ENCODE results near the gene ZNF787. TPM values are rescaled to one million over a fixed set of nuclear protein-coding genes. Genes with fewer than 3 reads are reported as not detected.

Gene ZNF787
- total RNA-seq, result 31.8 and 32.7 TPM in 2 replicates
- 11.6 and 16.4 TPM in 2 replicates for polyA plus RNA-seq
- 4.7 and 9.5 TPM in 2 replicates for polyA plus RNA-seq (2011; cell fraction: cytosol; rRNA removed)
- polyA plus RNA-seq (2011; cell fraction: nucleus; rRNA removed), result 7.2 and 9.8 TPM in 2 replicates
- 9.6 and 17.3 TPM in 2 replicates for polyA plus RNA-seq (2012)
- polyA minus RNA-seq, result 7.9 and 13.2 TPM in 2 replicates
- polyA minus RNA-seq (2011; cell fraction: cytosol; rRNA and poly(A)+ RNA removed), result 35.7 TPM
- 8.2 and 15.4 TPM in 2 replicates for polyA minus RNA-seq (2011; cell fraction: nucleus; rRNA and poly(A)+ RNA removed)
- percentile 67 among the genes with signal in this experiment for Bru-seq, nascent RNA
- percentile 77 among the genes with signal in this experiment for BruChase-seq, experiment 1, labeled RNA remaining after a 6-hour chase
- percentile 70 among the genes with signal in this experiment for BruChase-seq, experiment 2, labeled RNA remaining after a 2-hour chase
- long read RNA-seq, transcript ZNF787-203 (3 exons, 1,925 nt), result major isoform, 8 of 16 reads
- long read RNA-seq, partial matches to known transcripts, result 0 of 16 reads
- long read RNA-seq, other reads (novel, unspliced or antisense), result 6 of 16 reads

- Histone ChIP-seq H3K9ac (replicated peaks; ENCODE audit: extremely low read depth, insufficient read depth, low read length) (peak within 1 kb of the TSS; percentile 87), H3K27me3 (ENCODE audit: control insufficient read depth in 2 of 2, insufficient read depth in 2 of 2, low read length in 2 of 2) (no peaks in the 10 kb centered on the region), H4K20me1 (replicated peaks; ENCODE audit: control insufficient read depth, extremely low read depth, insufficient read depth, low read length) (no peaks in the 10 kb centered on the region), H3K4me3 (replicated peaks in 1 of 3; ENCODE audit: insufficient read depth in 1 of 3, low read depth in 1 of 3, low read length in 3 of 3) (peak within 1 kb of the TSS; percentile 39 to 60 (median 50)), H2AFZ (ENCODE audit: low read depth, low read length) (peak within 1 kb of the TSS; percentile 97), H3K9me3 (replicated peaks; ENCODE audit: control insufficient read depth, insufficient read depth, low read length) (no peaks in the 10 kb centered on the region), H3K79me2 (ENCODE audit: control insufficient read depth, insufficient read depth, low read length) (peaks cover 36% of the 10 kb centered on the region), H3K4me2 (ENCODE audit: insufficient read depth, low read length) (peak within 1 kb of the TSS; percentile 88), H3K4me1 (ENCODE audit: control insufficient read depth, extremely low read depth, insufficient read depth, low read length) (peaks cover 18% of the 10 kb centered on the region), H3K9me1 (replicated peaks; ENCODE audit: control insufficient read depth, extremely low read depth, insufficient read depth, low read length) (no peaks in the 10 kb centered on the region), H3K27ac (ENCODE audit: insufficient read depth, low read depth, low read length) (peak within 1 kb of the TSS; percentile 84), H3K36me3 (ENCODE audit: control insufficient read depth in 2 of 2, extremely low read depth in 1 of 2, insufficient read depth in 2 of 2, low read length in 2 of 2) (no peaks in the 10 kb centered on the region)
- DNase-seq (ENCODE audit: low read depth, low spot score) (peak; percentile 97), FAIRE-seq (peak; percentile 97)
- intact Hi-C loops (cut with micrococcal nuclease), result loop anchor here (1.0 to 10.0 kb wide), 7 partner anchors 19 to 1041 kb away; partner anchors contain the start of genes U2AF2 and ZSCAN5A
- ChIA-PET POLR2A (interaction anchor here (1.0 kb wide), 1 partner anchor 40 kb away, joined by 5 read pairs; no protein-coding TSS in a partner anchor), CTCF (interaction anchor here (0.6 to 1.6 kb wide), 10 partner anchors 16 to 489 kb away, joined by 3 to 12 read pairs (median 4); partner anchors contain the start of gene ZNF444)
- TF ChIP-seq FOS (IDR thresholded peaks at IDR 0.05; ENCODE audit: borderline replicate concordance, insufficient read depth, low read length) (no peak), JUN (IDR thresholded peaks at IDR 0.05; ENCODE audit: borderline replicate concordance, insufficient read depth, insufficient read length, low read depth) (no peak), MAX (IDR thresholded peaks at IDR 0.05; ENCODE audit: insufficient read depth, insufficient read length) (no peak), POLR2A (IDR thresholded peaks at IDR 0.05; ENCODE audit: low read depth, low read length) (peak; percentile 53)
- dilution Hi-C loops (cut with MboI; ENCODE audit: extremely low pct_ligation_motif_present, low sequenced_read_pairs), result no loop called here
- BruUV-seq (replicated peaks), result TSS peak; percentile 61
Measured at GRCh38 chr19:56121180-56122167, at the start of gene ZNF787. Gene ZNF787 (minus strand): TSS chr19:56121295. CDS start chr19:56103217, 18,078 bp downstream.

Data from endothelial cell of umbilical vein (primary cell).